MM.1S (cell line): ENCODE results near the gene ZFP64.

ENCODE experiments used
- CTCF ChIP-seq: fragments of 300-600 bp; sonication (generic); IDR thresholded peaks from 2 replicates; pipeline ENCODE4 v1.5.1; 2016; ENCODE audit warnings: antibody characterized with exemption, low read length, mixed read lengths
- EZH2 ChIP-seq: fragments of 300-600 bp; sonication (generic); optimal IDR thresholded peaks from 2 replicates; pipeline ENCODE3; 2017; ENCODE audit warnings: low read depth, mild to moderate bottlenecking, antibody characterized with exemption, low read length, mixed read lengths
- EZH2phosphoT487 ChIP-seq: fragments of 300-600 bp; sonication (generic); IDR thresholded peaks from 2 replicates; pipeline ENCODE4 v1.6.1; 2018; ENCODE audit warnings: antibody characterized with exemption, low read length

GRCh38 chr20:52240802-52241201 is 49.2 kb upstream of the ZFP64 start:
- TF ChIP-seq EZH2 (no peak), CTCF (no peak), EZH2phosphoT487 (no peak)
